Sigmoid colon (tissue), 4 donors: ENCODE measurements around the gene BICRA.

Experiments used
- POLR2A ChIP-seq, 2 donors: fragments of 450-650 bp; IDR thresholded peaks; one replicate each; pipeline ENCODE4 v1.6.1; 2016; ENCODE audit warnings: antibody characterized with exemption in 2 of 2, mild to moderate bottlenecking in 2 of 2, moderate library complexity in 2 of 2
- POLR2AphosphoS5 ChIP-seq, 4 donors: sonication (generic); formaldehyde crosslinking; IDR thresholded peaks; one replicate each; pipeline ENCODE4 v1.6.1; 2017; ENCODE audit warnings: antibody characterized with exemption in 4 of 4
- TF ChIP-seq, protein P1 (sequence below), 4 experiments: fragments of 450-650 bp in 3 of 4; fragments of 200-600 bp in 1 of 4; IDR thresholded peaks; one replicate each; pipeline ENCODE4 v1.5.1; 2016 to 2019; ENCODE audit warnings: antibody characterized with exemption in 4 of 4, mild to moderate bottlenecking in 3 of 4, moderate library complexity in 2 of 4

DNA sequence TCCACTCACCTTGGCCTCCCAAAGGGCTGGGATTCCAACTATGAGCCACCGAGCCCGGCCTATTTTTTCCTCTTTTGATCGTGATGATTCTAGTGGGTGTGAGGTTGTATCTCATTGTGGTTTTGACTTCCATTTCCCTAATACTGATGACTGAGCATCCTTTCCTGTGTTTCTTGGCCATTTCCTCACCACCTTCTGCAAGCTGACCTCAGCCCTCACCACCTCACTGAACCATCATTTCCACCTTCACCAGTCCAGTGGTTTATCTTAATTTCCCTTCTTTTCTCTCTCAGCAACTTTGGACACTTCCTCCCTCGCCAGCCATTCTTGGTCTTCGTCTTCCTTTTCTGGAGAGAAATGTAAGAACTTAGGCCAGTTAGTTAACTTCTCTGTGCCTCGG, 13.0 kb upstream of the BICRA start:
- TF ChIP-seq, protein P1, sequence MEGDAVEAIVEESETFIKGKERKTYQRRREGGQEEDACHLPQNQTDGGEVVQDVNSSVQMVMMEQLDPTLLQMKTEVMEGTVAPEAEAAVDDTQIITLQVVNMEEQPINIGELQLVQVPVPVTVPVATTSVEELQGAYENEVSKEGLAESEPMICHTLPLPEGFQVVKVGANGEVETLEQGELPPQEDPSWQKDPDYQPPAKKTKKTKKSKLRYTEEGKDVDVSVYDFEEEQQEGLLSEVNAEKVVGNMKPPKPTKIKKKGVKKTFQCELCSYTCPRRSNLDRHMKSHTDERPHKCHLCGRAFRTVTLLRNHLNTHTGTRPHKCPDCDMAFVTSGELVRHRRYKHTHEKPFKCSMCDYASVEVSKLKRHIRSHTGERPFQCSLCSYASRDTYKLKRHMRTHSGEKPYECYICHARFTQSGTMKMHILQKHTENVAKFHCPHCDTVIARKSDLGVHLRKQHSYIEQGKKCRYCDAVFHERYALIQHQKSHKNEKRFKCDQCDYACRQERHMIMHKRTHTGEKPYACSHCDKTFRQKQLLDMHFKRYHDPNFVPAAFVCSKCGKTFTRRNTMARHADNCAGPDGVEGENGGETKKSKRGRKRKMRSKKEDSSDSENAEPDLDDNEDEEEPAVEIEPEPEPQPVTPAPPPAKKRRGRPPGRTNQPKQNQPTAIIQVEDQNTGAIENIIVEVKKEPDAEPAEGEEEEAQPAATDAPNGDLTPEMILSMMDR (IDR thresholded peaks at IDR 0.05) = no peak
- no peak for TF ChIP-seq POLR2A (IDR thresholded peaks at IDR 0.05)
- TF ChIP-seq POLR2AphosphoS5 (IDR thresholded peaks at IDR 0.05) = no peak
